ENCODE results near the gene ZP3. TPM values are rescaled to one million over a fixed set of nuclear protein-coding genes. Genes with fewer than 3 reads are reported as not detected.

ZP3 gene
- total and polyA plus RNA-seq, 2 experiments from 2014 or later: 4.5 to 4.9 TPM

GRCh38 chr7:76403780-76404494 lies 20.8 kb upstream of the ZP3 start:
- H3K79me2 ChIP-seq (ENCODE audit: insufficient read depth): no peaks in the 10 kb centered on the region
- H3K4me1 ChIP-seq (ENCODE audit: insufficient read depth): no peaks in the 10 kb centered on the region
- no peak for DNase-seq
- no peaks in the 10 kb centered on the region for H3K27me3 ChIP-seq (replicated peaks; ENCODE audit: insufficient read depth)
- H3F3A ChIP-seq (ENCODE audit: insufficient read depth): no peaks in the 10 kb centered on the region
- no peaks in the 10 kb centered on the region for H3K36me3 ChIP-seq (ENCODE audit: low read depth)
- no peaks in the 10 kb centered on the region for H4K20me1 ChIP-seq (ENCODE audit: insufficient read depth)
- H3K9ac ChIP-seq: no peak overlapping the region
- no peak overlapping the region for H3K27ac ChIP-seq
- WGBS, 2 experiments (ENCODE audit: low coverage in 1 of 2, low lambda C conversion rate in 2 of 2, missing lambda C conversion rate in 2 of 2): 94 to 96% methylated on average over 10 of the region's 10 CpGs
- H3K4me3 ChIP-seq: no peak overlapping the region
- H2AFZ ChIP-seq: no peak overlapping the region
- TF ChIP-seq EZH2phosphoT487 (IDR thresholded peaks at IDR 0.05; ENCODE audit: insufficient read depth, low read depth): no peak
- no peak for TF ChIP-seq EZH2 (IDR thresholded peaks at IDR 0.05; ENCODE audit: insufficient read depth, poor library complexity, severe bottlenecking)
- H3K9me3 ChIP-seq (ENCODE audit: low read depth): no peaks in the 10 kb centered on the region
- H3K4me2 ChIP-seq (ENCODE audit: unreplicated experiment): no peak overlapping the region
- in situ Hi-C loops (cut with MboI): no loop called here
- no peaks in the 10 kb centered on the region for H3K9me2 ChIP-seq (ENCODE audit: insufficient read depth)

- Histone ChIP-seq H3K9me2 (ENCODE audit: insufficient read depth) (no peaks in the 10 kb centered on the region), H3K4me1 (ENCODE audit: insufficient read depth) (no peaks in the 10 kb centered on the region), H3K36me3 (ENCODE audit: low read depth) (no peaks in the 10 kb centered on the region), H3K4me3 (no peak overlapping the region), H3K9ac (no peak overlapping the region), H3K4me2 (ENCODE audit: unreplicated experiment) (no peak overlapping the region), H2AFZ (no peak overlapping the region), H3K27ac (no peak overlapping the region), H3F3A (ENCODE audit: insufficient read depth) (no peaks in the 10 kb centered on the region), H3K9me3 (ENCODE audit: low read depth) (no peaks in the 10 kb centered on the region), H3K27me3 (replicated peaks; ENCODE audit: insufficient read depth) (no peaks in the 10 kb centered on the region), H4K20me1 (ENCODE audit: insufficient read depth) (no peaks in the 10 kb centered on the region), H3K79me2 (ENCODE audit: insufficient read depth) (no peaks in the 10 kb centered on the region)
- TF ChIP-seq EZH2 (IDR thresholded peaks at IDR 0.05; ENCODE audit: insufficient read depth, poor library complexity, severe bottlenecking) (no peak), EZH2phosphoT487 (IDR thresholded peaks at IDR 0.05; ENCODE audit: insufficient read depth, low read depth) (no peak)
- 91 to 98% methylated on average over 9 of the region's 9 CpGs for WGBS, 2 experiments (ENCODE audit: low coverage in 1 of 2, low lambda C conversion rate in 2 of 2, missing lambda C conversion rate in 2 of 2)
- in situ Hi-C loops (cut with MboI): no loop called here
- no peak for DNase-seq
Observed at GRCh38 chr7:76405738-76406137, 19.0 kb upstream of the ZP3 start.

GRCh38 chr7:76407718-76408117 lies 17.0 kb upstream of the ZP3 start:
- H3K79me2 ChIP-seq (ENCODE audit: insufficient read depth): no peaks in the 10 kb centered on the region
- WGBS, 2 experiments (ENCODE audit: low coverage in 1 of 2, low lambda C conversion rate in 2 of 2, missing lambda C conversion rate in 2 of 2): 50 to 56% methylated on average over 4 of the region's 4 CpGs
- H3K36me3 ChIP-seq (ENCODE audit: low read depth): no peaks in the 10 kb centered on the region
- H3F3A ChIP-seq (ENCODE audit: insufficient read depth): no peaks in the 10 kb centered on the region
- no peaks in the 10 kb centered on the region for H3K9me2 ChIP-seq (ENCODE audit: insufficient read depth)
- no peak for DNase-seq
- H3K4me2 ChIP-seq (ENCODE audit: unreplicated experiment): no peak overlapping the region
- TF ChIP-seq EZH2phosphoT487 (IDR thresholded peaks at IDR 0.05; ENCODE audit: insufficient read depth, low read depth) (no peak), EZH2 (IDR thresholded peaks at IDR 0.05; ENCODE audit: insufficient read depth, poor library complexity, severe bottlenecking) (no peak)
- in situ Hi-C loops (cut with MboI): no loop called here
- no peak overlapping the region for H3K9ac ChIP-seq
- no peak overlapping the region for H2AFZ ChIP-seq
- H3K27ac ChIP-seq: no peak overlapping the region
- no peaks in the 10 kb centered on the region for H3K9me3 ChIP-seq (ENCODE audit: low read depth)
- no peaks in the 10 kb centered on the region for H3K4me1 ChIP-seq (ENCODE audit: insufficient read depth)
- no peak overlapping the region for H3K4me3 ChIP-seq
- H3K27me3 ChIP-seq (replicated peaks; ENCODE audit: insufficient read depth): no peaks in the 10 kb centered on the region
- no peaks in the 10 kb centered on the region for H4K20me1 ChIP-seq (ENCODE audit: insufficient read depth)

GRCh38 chr7:76408121-76408560 lies 16.6 kb upstream of the ZP3 start:
- no peaks in the 10 kb centered on the region for H3K4me1 ChIP-seq (ENCODE audit: insufficient read depth)
- H3K9me2 ChIP-seq (ENCODE audit: insufficient read depth): no peaks in the 10 kb centered on the region
- no peaks in the 10 kb centered on the region for H3K9me3 ChIP-seq (ENCODE audit: low read depth)
- no peak for TF ChIP-seq EZH2phosphoT487 (IDR thresholded peaks at IDR 0.05; ENCODE audit: insufficient read depth, low read depth)
- no peak for TF ChIP-seq EZH2 (IDR thresholded peaks at IDR 0.05; ENCODE audit: insufficient read depth, poor library complexity, severe bottlenecking)
- no peaks in the 10 kb centered on the region for H4K20me1 ChIP-seq (ENCODE audit: insufficient read depth)
- no peaks in the 10 kb centered on the region for H3K79me2 ChIP-seq (ENCODE audit: insufficient read depth)
- H3K36me3 ChIP-seq (ENCODE audit: low read depth): no peaks in the 10 kb centered on the region
- no peak for DNase-seq
- H2AFZ ChIP-seq: no peak overlapping the region
- H3K27me3 ChIP-seq (replicated peaks; ENCODE audit: insufficient read depth): no peaks in the 10 kb centered on the region
- H3K27ac ChIP-seq: no peak overlapping the region
- H3K4me2 ChIP-seq (ENCODE audit: unreplicated experiment): no peak overlapping the region
- no peaks in the 10 kb centered on the region for H3F3A ChIP-seq (ENCODE audit: insufficient read depth)
- no peak overlapping the region for H3K9ac ChIP-seq
- H3K4me3 ChIP-seq: no peak overlapping the region
- in situ Hi-C loops (cut with MboI): no loop called here
